WI38 (cell line): Measurements from ENCODE around the gene GRIK4.

Experiments used
- H3K4me3 ChIP-seq: 2 replicates; pipeline ENCODE4 v1.5.1; 2011; ENCODE audit warnings: low read depth, mild to moderate bottlenecking, control low read depth, low read length
- TF ChIP-seq, protein P1 (sequence below): IDR thresholded peaks from 2 replicates; pipeline ENCODE4 v1.5.1; 2012; ENCODE audit warnings: low read depth, mild to moderate bottlenecking, control low read depth, low read length

GRIK4 gene

DNA sequence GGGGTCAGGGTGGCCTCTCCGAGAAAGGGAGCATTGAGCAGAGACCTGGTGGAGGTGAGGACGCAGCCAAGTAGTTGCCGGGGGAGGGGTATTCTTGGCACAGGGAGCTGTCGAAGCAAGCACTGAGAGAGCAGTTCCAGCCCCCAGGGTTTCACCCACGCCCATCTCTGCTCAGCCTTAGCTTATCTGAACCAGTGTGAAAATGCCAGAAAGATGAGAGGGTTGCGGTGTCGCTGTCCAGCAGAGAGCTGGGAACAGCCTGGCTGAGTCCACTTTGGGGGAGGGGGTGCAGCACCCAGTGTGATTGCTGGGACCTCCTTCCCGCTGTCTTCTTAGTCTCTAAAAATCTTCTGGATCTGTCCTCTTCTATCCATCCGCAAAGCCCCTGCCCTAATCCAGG, 389.1 kb downstream of the GRIK4 start:
- H3K4me3 ChIP-seq = no peak overlapping the region
- TF ChIP-seq, protein P1, sequence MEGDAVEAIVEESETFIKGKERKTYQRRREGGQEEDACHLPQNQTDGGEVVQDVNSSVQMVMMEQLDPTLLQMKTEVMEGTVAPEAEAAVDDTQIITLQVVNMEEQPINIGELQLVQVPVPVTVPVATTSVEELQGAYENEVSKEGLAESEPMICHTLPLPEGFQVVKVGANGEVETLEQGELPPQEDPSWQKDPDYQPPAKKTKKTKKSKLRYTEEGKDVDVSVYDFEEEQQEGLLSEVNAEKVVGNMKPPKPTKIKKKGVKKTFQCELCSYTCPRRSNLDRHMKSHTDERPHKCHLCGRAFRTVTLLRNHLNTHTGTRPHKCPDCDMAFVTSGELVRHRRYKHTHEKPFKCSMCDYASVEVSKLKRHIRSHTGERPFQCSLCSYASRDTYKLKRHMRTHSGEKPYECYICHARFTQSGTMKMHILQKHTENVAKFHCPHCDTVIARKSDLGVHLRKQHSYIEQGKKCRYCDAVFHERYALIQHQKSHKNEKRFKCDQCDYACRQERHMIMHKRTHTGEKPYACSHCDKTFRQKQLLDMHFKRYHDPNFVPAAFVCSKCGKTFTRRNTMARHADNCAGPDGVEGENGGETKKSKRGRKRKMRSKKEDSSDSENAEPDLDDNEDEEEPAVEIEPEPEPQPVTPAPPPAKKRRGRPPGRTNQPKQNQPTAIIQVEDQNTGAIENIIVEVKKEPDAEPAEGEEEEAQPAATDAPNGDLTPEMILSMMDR = no peak

GRCh38 chr11:120903686-120904085, 392.1 kb downstream of the GRIK4 start:
- H3K4me3 ChIP-seq = no peak overlapping the region
- TF ChIP-seq, protein P1 = no peak

DNA sequence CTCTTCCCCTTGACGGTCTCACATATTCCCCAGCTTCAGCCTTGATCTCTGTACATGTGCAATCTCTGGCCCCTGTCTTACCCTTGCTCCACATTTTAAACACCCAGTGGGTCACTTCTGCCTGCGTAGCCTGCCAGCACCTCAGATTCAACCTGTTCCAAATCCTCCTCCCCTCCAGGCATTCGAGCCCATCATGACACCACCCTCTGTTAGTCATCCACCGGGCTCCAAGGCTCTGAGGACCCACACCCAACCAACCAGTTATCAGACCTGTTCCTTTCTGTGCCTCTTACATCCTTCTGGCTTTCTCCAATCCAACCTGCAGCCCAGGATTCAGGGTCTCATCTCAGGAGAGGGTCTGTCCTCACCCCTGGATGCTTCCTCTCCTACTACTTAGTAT, 392.6 kb downstream of the GRIK4 start:
- H3K4me3 ChIP-seq = no peak overlapping the region
- TF ChIP-seq, protein P1 = no peak

GRCh38 chr11:120906766-120907165, 395.2 kb downstream of the GRIK4 start:
- H3K4me3 ChIP-seq = no peak overlapping the region
- TF ChIP-seq, protein P1 = no peak

GRCh38 chr11:120907971-120908370, 396.4 kb downstream of the GRIK4 start:
- no peak overlapping the region for H3K4me3 ChIP-seq
- TF ChIP-seq, protein P1 = no peak

- TF ChIP-seq, protein P1 = no peak
- no peak overlapping the region for H3K4me3 ChIP-seq
These were observed 397.1 kb downstream of the GRIK4 start for GRCh38 chr11:120908461-120909181.

GRCh38 chr11:120909676-120910416, 398.3 kb downstream of the GRIK4 start:
- H3K4me3 ChIP-seq = no peak overlapping the region
- TF ChIP-seq, protein P1 = no peak
